Muscle of leg (tissue), 11 donors: ENCODE measurements around the gene MADD. TPM values are rescaled to one million over a fixed set of nuclear protein-coding genes. Genes with fewer than 3 reads are reported as not detected.
"Not testable (repeated sequence)": the region's sequence is repeated elsewhere in the genome, so short reads cannot be mapped to it uniquely, and the experiment has no call there.

Source experiments
- DNase-seq: peaks from one replicate; pipeline ENCODE4 v3.0.0; 2013
- H3K27ac ChIP-seq: one replicate; pipeline ENCODE4 v1.5.1; 2013; ENCODE audit warnings: mild to moderate bottlenecking, low read length, control low read depth
- H3K27me3 ChIP-seq: one replicate; pipeline ENCODE4 v1.6.1; 2013; ENCODE audit warnings: low read length; ENCODE audit not compliant: control insufficient read depth, insufficient read depth
- H3K36me3 ChIP-seq: one replicate; pipeline ENCODE4 v1.6.1; 2013; ENCODE audit warnings: low read length; ENCODE audit not compliant: control insufficient read depth, insufficient read depth
- H3K4me1 ChIP-seq: one replicate; pipeline ENCODE4 v1.6.1; 2013; ENCODE audit warnings: low read length; ENCODE audit not compliant: control insufficient read depth, insufficient read depth
- H3K4me3 ChIP-seq: one replicate; pipeline ENCODE4 v1.5.1; 2013; ENCODE audit warnings: low read length, control low read depth
- H3K9me3 ChIP-seq: replicated peaks from 2 replicates; pipeline ENCODE4 v1.6.1; 2013; ENCODE audit warnings: low read depth, low read length; ENCODE audit not compliant: control insufficient read depth
- WGBS: methylation state at CpG from one replicate; pipeline ENCODE4 v1.1.5; 2013; ENCODE audit warnings: missing lambda C conversion rate; ENCODE audit not compliant: insufficient coverage; 5-methylcytosine and 5-hydroxymethylcytosine counted together
- polyA plus RNA-seq, 8 donors: library from polyadenylated mRNA; unstranded; fragments of 120-200 nt; gene quantifications; one replicate each; pipeline versions ENCODE4 v1.2.1 to v1.2.3, GENCODE V29; 2013; ENCODE audit warnings: inconsistent platforms in 1 of 8, low replicate concordance in 1 of 8; ENCODE audit not compliant: insufficient read length in 8 of 8, insufficient read depth in 1 of 8
- total RNA-seq: library from RNA; stranded (reverse); fragments of 120-200 nt; gene quantifications from one replicate; pipeline ENCODE4 v1.2.4, GENCODE V29; 2013

MADD gene
- total and polyA plus RNA-seq, 9 donors: 16.7 to 34.3 (median 30.0) TPM

GRCh38 chr11:47334699-47335411 is 64.9 kb downstream of the MADD start:
- not testable (repeated sequence) for DNase-seq, H3K4me3 ChIP-seq, H3K36me3 ChIP-seq, H3K27ac ChIP-seq, H3K9me3 ChIP-seq, H3K27me3 ChIP-seq
- H3K4me1 ChIP-seq: peaks cover 19% of the 10 kb centered on the region
- 96% methylated on average over 5 of the region's 16 CpGs for WGBS

- Histone ChIP-seq H3K36me3 (peaks cover 1% of the 10 kb centered on the region), H3K4me3 (no peak overlapping the region), H3K27ac (no peak overlapping the region), H3K9me3 (no peaks in the 10 kb centered on the region), H3K27me3 (no peaks in the 10 kb centered on the region), H3K4me1 (peaks cover 10% of the 10 kb centered on the region)
- 55% methylated on average over 6 of the region's 9 CpGs for WGBS
- no peak for DNase-seq
Observed at GRCh38 chr11:47335733-47336132, 65.8 kb downstream of the MADD start.

- Histone ChIP-seq H3K9me3 (no peaks in the 10 kb centered on the region), H3K36me3 (no peaks in the 10 kb centered on the region), H3K4me3 (no peak overlapping the region), H3K4me1 (peaks cover 9% of the 10 kb centered on the region), H3K27me3 (no peaks in the 10 kb centered on the region), H3K27ac (no peak overlapping the region)
- WGBS: 78% methylated on average over 3 of the region's 4 CpGs
- no peak for DNase-seq
Observed at GRCh38 chr11:47336595-47336994, 66.7 kb downstream of the MADD start.

GRCh38 chr11:47337229-47337924 is 67.4 kb downstream of the MADD start:
- H3K4me3 ChIP-seq: no peak overlapping the region
- peaks cover 3% of the 10 kb centered on the region for H3K4me1 ChIP-seq
- DNase-seq: no peak
- no peak overlapping the region for H3K27ac ChIP-seq
- H3K36me3 ChIP-seq: no peaks in the 10 kb centered on the region
- WGBS: 84% methylated on average over 29 of the region's 34 CpGs
- H3K27me3 ChIP-seq: no peaks in the 10 kb centered on the region
- no peaks in the 10 kb centered on the region for H3K9me3 ChIP-seq

- Histone ChIP-seq H3K27ac (no peak overlapping the region), H3K9me3 (no peaks in the 10 kb centered on the region), H3K27me3 (no peaks in the 10 kb centered on the region), H3K4me1 (peaks cover 3% of the 10 kb centered on the region), H3K4me3 (no peak overlapping the region), H3K36me3 (no peaks in the 10 kb centered on the region)
- no peak for DNase-seq
- WGBS: 82% methylated on average over 18 of the region's 27 CpGs
Observed at GRCh38 chr11:47338396-47339241, 68.7 kb downstream of the MADD start.

- WGBS: 75% methylated on average over 7 of the region's 9 CpGs
Observed at GRCh38 chr11:47340010-47340409, 70.1 kb downstream of the MADD start.

GRCh38 chr11:47340980-47341775 is 71.2 kb downstream of the MADD start:
- Histone ChIP-seq H3K9me3 (no peaks in the 10 kb centered on the region), H3K36me3 (no peaks in the 10 kb centered on the region), H3K27me3 (no peaks in the 10 kb centered on the region), H3K27ac (no peak overlapping the region), H3K4me3 (no peak overlapping the region), H3K4me1 (peaks cover 3% of the 10 kb centered on the region)
- no peak for DNase-seq
- WGBS: 58% methylated on average over 15 of the region's 18 CpGs

More at GRCh38 chr11:47340010-47340409, 70.1 kb downstream of the MADD start:
- no peaks in the 10 kb centered on the region for H3K9me3 ChIP-seq
- H3K27me3 ChIP-seq: no peaks in the 10 kb centered on the region
- peaks cover 3% of the 10 kb centered on the region for H3K4me1 ChIP-seq
- H3K27ac ChIP-seq: no peak overlapping the region
- no peaks in the 10 kb centered on the region for H3K36me3 ChIP-seq
- H3K4me3 ChIP-seq: no peak overlapping the region
- DNase-seq: no peak

GRCh38 chr11:47342036-47342803 is 72.3 kb downstream of the MADD start:
- H3K9me3 ChIP-seq: no peaks in the 10 kb centered on the region
- no peaks in the 10 kb centered on the region for H3K27me3 ChIP-seq
- H3K4me1 ChIP-seq: peaks cover 3% of the 10 kb centered on the region
- 91% methylated on average over 21 of the region's 24 CpGs for WGBS
- H3K27ac ChIP-seq: no peak overlapping the region
- DNase-seq: no peak
- no peak overlapping the region for H3K4me3 ChIP-seq
- H3K36me3 ChIP-seq: no peaks in the 10 kb centered on the region

- no peak overlapping the region for H3K27ac ChIP-seq
- WGBS: 90% methylated on average over 10 of the region's 15 CpGs
- DNase-seq: no peak
- no peaks in the 10 kb centered on the region for H3K9me3 ChIP-seq
- peaks cover 3% of the 10 kb centered on the region for H3K4me1 ChIP-seq
- H3K27me3 ChIP-seq: no peaks in the 10 kb centered on the region
- no peak overlapping the region for H3K4me3 ChIP-seq
- no peaks in the 10 kb centered on the region for H3K36me3 ChIP-seq
Observed at GRCh38 chr11:47342854-47343253, 72.9 kb downstream of the MADD start.
